T-helper 2 cell treated with Interferon-gamma antibody and Interleukin-4, amounts not matched to agents 5 μg/mL and 100 μg/mL, for 36 hours (primary cell): ENCODE measurements around the gene MRPL36.

Source experiments
- DNase-seq: peaks from one replicate; pipeline ENCODE4 v3.0.0; 2021; ENCODE audit warnings: low spot score
- H3K27ac Mint-ChIP-seq: one replicate; pipeline ENCODE4 v1.8.0; 2021; ENCODE audit warnings: mild to moderate bottlenecking, mixed read lengths
- H3K27me3 Mint-ChIP-seq: one replicate; pipeline ENCODE4 v1.8.0; 2021; ENCODE audit warnings: low read depth, mixed read lengths
- H3K36me3 Mint-ChIP-seq: one replicate; pipeline ENCODE4 v1.8.0; 2021; ENCODE audit warnings: low read depth, mixed read lengths
- H3K4me1 Mint-ChIP-seq: one replicate; pipeline ENCODE4 v1.8.0; 2021; ENCODE audit warnings: low read depth, mixed read lengths
- H3K4me3 Mint-ChIP-seq: one replicate; pipeline ENCODE4 v1.8.0; 2022; ENCODE audit warnings: mild to moderate bottlenecking, moderate library complexity, mixed read lengths
- H3K9me3 Mint-ChIP-seq: one replicate; pipeline ENCODE4 v1.8.0; 2021; ENCODE audit warnings: mixed read lengths

Gene MRPL36

DNA sequence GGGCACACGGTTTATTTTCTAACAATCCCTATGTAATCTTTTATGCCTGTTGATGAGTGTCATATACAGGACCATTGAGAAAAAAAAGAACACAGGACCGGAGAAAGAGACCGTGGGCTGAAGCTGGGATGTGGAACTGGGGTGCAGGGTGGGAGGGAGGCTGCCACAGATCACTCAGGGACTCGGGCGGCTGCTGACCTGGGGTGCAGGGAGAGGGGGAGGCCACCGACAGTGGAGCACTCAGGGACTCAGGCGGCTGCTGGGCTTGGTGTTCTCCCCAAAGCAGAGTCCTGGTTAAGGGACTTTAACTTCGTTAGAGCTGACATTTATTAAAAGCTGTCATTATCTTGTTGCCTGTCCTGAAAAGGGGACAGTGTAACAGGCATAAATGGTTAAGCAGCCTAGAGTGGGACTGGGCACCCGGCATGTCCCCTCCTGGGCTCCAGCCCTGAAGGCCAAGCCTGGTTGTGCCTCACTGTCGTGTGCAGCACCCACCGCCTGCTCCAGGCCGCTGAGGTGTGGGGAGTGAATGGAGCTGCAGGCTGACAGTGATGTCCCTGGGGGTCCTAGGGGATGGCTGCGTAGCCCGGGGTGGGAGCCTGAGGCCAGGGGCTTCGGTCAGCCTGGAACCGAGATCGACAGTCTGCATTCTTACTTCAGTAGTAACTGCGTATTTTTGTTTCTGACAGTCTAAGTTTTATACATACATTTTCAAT is 15.6 kb upstream of the MRPL36 start:
- H3K27me3 Mint-ChIP-seq: no peaks in the 10 kb centered on the region
- no peak overlapping the region for H3K4me3 Mint-ChIP-seq
- DNase-seq: no peak
- no peaks in the 10 kb centered on the region for H3K4me1 Mint-ChIP-seq
- H3K36me3 Mint-ChIP-seq: peaks cover 63% of the 10 kb centered on the region
- H3K27ac Mint-ChIP-seq: no peak overlapping the region
- H3K9me3 Mint-ChIP-seq: no peaks in the 10 kb centered on the region

GRCh38 chr5:1814183-1815020 is 14.8 kb upstream of the MRPL36 start:
- no peaks in the 10 kb centered on the region for H3K4me1 Mint-ChIP-seq
- DNase-seq: no peak
- H3K36me3 Mint-ChIP-seq: peaks cover 70% of the 10 kb centered on the region
- no peak overlapping the region for H3K27ac Mint-ChIP-seq
- H3K4me3 Mint-ChIP-seq: no peak overlapping the region
- no peaks in the 10 kb centered on the region for H3K9me3 Mint-ChIP-seq
- H3K27me3 Mint-ChIP-seq: no peaks in the 10 kb centered on the region

- Mint-ChIP-seq H3K9me3 (no peaks in the 10 kb centered on the region), H3K36me3 (peaks cover 59% of the 10 kb centered on the region), H3K27ac (no peak overlapping the region)
Measured at GRCh38 chr5:1810581-1811101, 11.0 kb upstream of the MRPL36 start.

GRCh38 chr5:1809416-1810035 is 9.9 kb upstream of the MRPL36 start:
- no peak for DNase-seq
- Mint-ChIP-seq H3K27ac (no peak overlapping the region), H3K27me3 (no peaks in the 10 kb centered on the region), H3K36me3 (peaks cover 59% of the 10 kb centered on the region), H3K4me3 (no peak overlapping the region), H3K4me1 (peaks cover 5% of the 10 kb centered on the region), H3K9me3 (no peaks in the 10 kb centered on the region)

More at GRCh38 chr5:1810581-1811101, 11.0 kb upstream of the MRPL36 start:
- peaks cover 5% of the 10 kb centered on the region for H3K4me1 Mint-ChIP-seq
- DNase-seq: no peak
- H3K4me3 Mint-ChIP-seq: no peak overlapping the region
- H3K27me3 Mint-ChIP-seq: no peaks in the 10 kb centered on the region

DNA sequence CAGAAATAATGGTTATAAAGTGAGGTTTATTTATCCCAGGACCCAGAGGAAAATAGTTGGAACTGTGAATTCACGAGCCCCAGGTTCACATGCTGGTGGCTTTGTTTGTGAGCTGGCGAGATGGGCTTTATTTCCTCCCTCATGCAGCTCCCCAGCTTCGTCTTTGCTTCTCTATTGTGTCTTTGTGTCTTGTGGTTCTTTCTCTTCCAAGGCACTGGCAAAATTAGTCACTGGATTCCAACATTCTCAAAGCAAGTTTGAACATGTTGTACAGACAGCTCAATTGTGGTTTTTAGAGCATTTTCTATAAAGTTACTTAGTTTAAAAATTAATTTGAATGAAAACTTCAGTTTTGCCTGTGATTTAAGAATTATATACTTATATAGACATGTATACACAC is 8.8 kb upstream of the MRPL36 start:
- Mint-ChIP-seq H3K36me3 (peaks cover 59% of the 10 kb centered on the region), H3K4me3 (no peak overlapping the region), H3K9me3 (no peaks in the 10 kb centered on the region), H3K27ac (no peak overlapping the region), H3K27me3 (no peaks in the 10 kb centered on the region), H3K4me1 (peaks cover 12% of the 10 kb centered on the region)
- DNase-seq: no peak

- Mint-ChIP-seq H3K27ac (no peak overlapping the region), H3K36me3 (peaks cover 65% of the 10 kb centered on the region), H3K27me3 (no peaks in the 10 kb centered on the region), H3K9me3 (no peaks in the 10 kb centered on the region), H3K4me3 (no peak overlapping the region), H3K4me1 (peaks cover 19% of the 10 kb centered on the region)
- no peak for DNase-seq
Measured at GRCh38 chr5:1807451-1808185, 8.0 kb upstream of the MRPL36 start.

DNA sequence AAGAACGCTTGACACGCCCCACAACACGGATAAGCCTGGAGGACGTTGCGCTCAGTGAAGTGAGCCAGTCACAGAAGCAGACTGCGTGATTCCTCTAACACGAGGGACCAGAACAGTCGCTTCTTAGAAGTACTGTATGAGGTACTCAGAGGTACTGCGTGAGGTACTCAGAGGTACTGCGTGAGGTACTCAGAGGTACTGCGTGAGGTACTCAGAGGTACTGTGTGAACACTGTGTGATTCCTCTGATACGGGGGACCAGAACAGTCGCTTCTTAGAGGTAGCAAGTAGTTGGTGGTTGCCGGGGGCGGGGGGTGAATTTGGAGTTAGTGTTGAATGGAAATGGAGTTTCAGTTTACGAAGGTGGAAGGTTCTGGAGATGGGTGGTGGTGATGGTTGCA is 7.3 kb upstream of the MRPL36 start:
- Mint-ChIP-seq H3K27me3 (no peaks in the 10 kb centered on the region), H3K4me1 (peaks cover 23% of the 10 kb centered on the region), H3K27ac (no peak overlapping the region), H3K4me3 (no peak overlapping the region), H3K9me3 (no peaks in the 10 kb centered on the region), H3K36me3 (peaks cover 63% of the 10 kb centered on the region)
- no peak for DNase-seq

GRCh38 chr5:1806199-1806598 is 6.6 kb upstream of the MRPL36 start:
- DNase-seq: no peak
- H3K36me3 Mint-ChIP-seq: peaks cover 61% of the 10 kb centered on the region
- H3K27me3 Mint-ChIP-seq: no peaks in the 10 kb centered on the region
- no peak overlapping the region for H3K4me3 Mint-ChIP-seq
- no peak overlapping the region for H3K27ac Mint-ChIP-seq
- peaks cover 24% of the 10 kb centered on the region for H3K4me1 Mint-ChIP-seq
- H3K9me3 Mint-ChIP-seq: no peaks in the 10 kb centered on the region

DNA sequence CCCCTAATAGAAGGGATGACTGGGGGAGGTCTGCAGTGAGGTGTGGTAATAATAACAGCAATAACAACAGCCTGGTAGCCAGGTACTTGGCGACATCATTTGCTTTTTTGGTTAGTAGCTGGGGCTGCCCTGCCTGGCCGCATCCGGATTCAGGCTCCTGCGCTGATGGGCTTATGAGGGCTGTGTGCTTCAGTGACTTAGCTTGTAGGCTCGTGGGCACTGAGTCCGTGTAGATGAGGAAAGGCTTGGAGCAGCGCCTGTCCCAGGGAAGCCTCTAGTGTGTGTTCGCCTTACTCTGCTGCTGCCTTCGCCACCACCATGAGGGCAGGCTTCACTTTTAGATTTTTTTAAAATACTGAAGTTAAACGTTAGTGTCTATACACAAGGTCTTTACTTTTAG is 6.1 kb upstream of the MRPL36 start:
- Mint-ChIP-seq H3K4me1 (peaks cover 24% of the 10 kb centered on the region), H3K27me3 (no peaks in the 10 kb centered on the region), H3K9me3 (no peaks in the 10 kb centered on the region), H3K36me3 (peaks cover 61% of the 10 kb centered on the region), H3K27ac (no peak overlapping the region), H3K4me3 (no peak overlapping the region)
- no peak for DNase-seq

- Mint-ChIP-seq H3K4me3 (no peak overlapping the region), H3K27me3 (no peaks in the 10 kb centered on the region), H3K36me3 (peaks cover 60% of the 10 kb centered on the region), H3K4me1 (peaks cover 28% of the 10 kb centered on the region), H3K9me3 (no peaks in the 10 kb centered on the region), H3K27ac (no peak overlapping the region)
- DNase-seq: no peak
Measured at GRCh38 chr5:1805326-1805725, 5.7 kb upstream of the MRPL36 start.

DNA sequence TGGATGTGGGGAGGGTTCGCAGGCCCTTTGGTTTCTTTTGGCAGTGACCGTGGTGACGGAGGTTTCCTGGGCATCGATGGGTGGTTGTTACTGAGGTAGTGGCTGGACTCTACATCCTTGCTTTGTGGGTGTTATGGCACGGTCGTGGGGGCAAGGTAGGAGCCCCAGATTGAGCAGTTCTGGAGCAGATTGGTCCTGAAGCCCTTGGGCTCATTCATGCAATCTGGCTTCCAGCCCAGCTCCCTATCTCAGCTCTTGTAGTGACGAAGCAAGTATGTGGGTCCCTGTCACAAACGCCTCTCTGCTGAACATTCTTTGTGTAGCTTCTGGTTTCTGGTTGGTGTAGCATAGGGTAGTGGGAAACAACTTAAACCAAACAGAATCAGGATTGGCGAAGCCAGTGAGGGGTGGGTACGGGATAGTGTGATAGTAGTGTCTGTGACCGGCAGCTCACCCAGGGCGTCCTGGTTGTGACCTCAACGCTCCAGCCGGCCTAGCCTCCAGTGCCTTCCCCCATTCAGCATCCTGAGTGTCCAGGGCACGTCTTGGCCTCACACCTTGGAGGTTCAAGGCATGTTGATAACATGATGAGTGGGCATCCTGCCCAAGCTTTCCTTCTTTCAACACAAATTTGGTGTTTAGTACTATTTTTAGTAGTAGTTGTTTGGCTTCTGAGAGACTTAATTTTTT is 4.5 kb upstream of the MRPL36 start:
- DNase-seq: no peak
- Mint-ChIP-seq H3K4me3 (no peak overlapping the region), H3K27me3 (no peaks in the 10 kb centered on the region), H3K9me3 (no peaks in the 10 kb centered on the region), H3K27ac (no peak overlapping the region), H3K4me1 (peaks cover 32% of the 10 kb centered on the region), H3K36me3 (peaks cover 52% of the 10 kb centered on the region)

DNA sequence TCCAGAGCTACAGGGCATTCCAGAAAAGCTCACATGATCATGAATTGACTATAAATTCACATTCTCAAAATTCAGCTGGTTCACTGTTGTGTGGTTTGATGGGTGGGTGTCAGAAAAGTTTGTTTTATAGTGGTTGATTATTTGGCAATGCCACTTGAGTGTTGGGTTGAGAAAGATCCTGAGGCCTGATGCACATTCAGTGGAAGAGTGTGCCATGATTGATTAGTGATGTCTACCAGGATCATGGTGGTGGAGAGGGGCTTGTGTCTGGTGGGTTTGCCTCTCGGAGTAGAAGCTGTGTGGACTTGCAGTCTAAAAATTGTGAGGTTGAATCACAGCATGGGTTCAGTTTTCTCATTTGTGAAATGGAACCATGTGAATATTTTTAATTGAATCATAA is 3.6 kb upstream of the MRPL36 start:
- no peak for DNase-seq
- Mint-ChIP-seq H3K36me3 (peaks cover 57% of the 10 kb centered on the region), H3K27me3 (no peaks in the 10 kb centered on the region), H3K27ac (peak overlapping the region; percentile 28), H3K4me1 (peaks cover 38% of the 10 kb centered on the region), H3K4me3 (peak overlapping the region; percentile 96), H3K9me3 (no peaks in the 10 kb centered on the region)

- H3K27ac Mint-ChIP-seq: peak overlapping the region; percentile 97
- H3K4me1 Mint-ChIP-seq: peaks cover 36% of the 10 kb centered on the region
- H3K27me3 Mint-ChIP-seq: no peaks in the 10 kb centered on the region
- H3K4me3 Mint-ChIP-seq: peak overlapping the region; percentile 96
- peaks cover 56% of the 10 kb centered on the region for H3K36me3 Mint-ChIP-seq
- H3K9me3 Mint-ChIP-seq: no peaks in the 10 kb centered on the region
- no peak for DNase-seq
Measured at GRCh38 chr5:1801967-1802295, 2.3 kb upstream of the MRPL36 start.
